Activated T-helper 17 cell treated with anti-CD3 and anti-CD28 coated beads, Interleukin-2, amount 50 U/mL, for 72 hours (primary cell): ENCODE measurements around the gene PADI3. TPM values are rescaled to one million over a fixed set of nuclear protein-coding genes. Genes with fewer than 3 reads are reported as not detected.
"Not testable (repeated sequence)": the region's sequence is repeated elsewhere in the genome, so short reads cannot be mapped to it uniquely, and the experiment has no call there.

ENCODE experiments used
- ATAC-seq: fragments of 150-1000 bp; cut with Tn5 transposase; replicated peaks from 2 replicates; pipeline ENCODE4 v1.10.0; 2021; ENCODE audit warnings: mild to moderate bottlenecking, moderate library complexity
- H3K27ac Mint-ChIP-seq: one replicate; pipeline ENCODE4 v1.8.0; 2022; ENCODE audit warnings: mixed read lengths
- H3K27me3 Mint-ChIP-seq: one replicate; pipeline ENCODE4 v1.8.0; 2022; ENCODE audit warnings: mixed read lengths
- H3K36me3 Mint-ChIP-seq: one replicate; pipeline ENCODE4 v1.8.0; 2022; ENCODE audit warnings: low read depth, mild to moderate bottlenecking, mixed read lengths
- H3K4me1 Mint-ChIP-seq: one replicate; pipeline ENCODE4 v1.8.0; 2022; ENCODE audit warnings: mixed read lengths
- H3K4me3 Mint-ChIP-seq: one replicate; pipeline ENCODE4 v1.8.0; 2022; ENCODE audit warnings: mild to moderate bottlenecking, mixed read lengths
- H3K9me3 Mint-ChIP-seq: one replicate; pipeline ENCODE4 v1.8.0; 2022; ENCODE audit warnings: mixed read lengths
- total RNA-seq, 2 donors: library from RNA; stranded (reverse); gene quantifications; one replicate each; pipeline ENCODE4 v1.2.3, GENCODE V29; 2022

PADI3 gene
- total RNA-seq, 2 donors from 2014 or later = not detected

DNA sequence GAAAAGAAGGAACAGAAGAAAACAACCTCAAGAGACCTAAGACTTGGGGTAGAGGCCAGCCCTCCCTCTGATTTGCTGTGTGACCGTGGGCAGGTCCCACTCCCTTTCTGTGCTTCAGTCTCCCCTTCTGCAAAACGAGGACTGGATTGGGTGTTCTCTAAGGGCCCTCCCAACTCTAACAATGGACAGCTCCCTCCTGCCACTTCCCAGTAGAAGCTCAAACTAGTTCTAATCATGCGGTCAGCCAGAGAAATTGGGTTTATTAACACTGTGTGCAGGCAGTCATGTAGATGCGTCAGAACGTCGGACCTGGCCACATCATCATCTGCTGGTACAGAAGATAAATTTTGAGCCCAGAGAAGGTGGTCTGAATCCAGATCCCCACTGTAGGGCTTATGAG lies 57.5 kb downstream of the PADI3 start:
- ATAC-seq = no peak
- Mint-ChIP-seq H3K36me3 (no peaks in the 10 kb centered on the region), H3K27me3 (peaks cover 36% of the 10 kb centered on the region)

DNA sequence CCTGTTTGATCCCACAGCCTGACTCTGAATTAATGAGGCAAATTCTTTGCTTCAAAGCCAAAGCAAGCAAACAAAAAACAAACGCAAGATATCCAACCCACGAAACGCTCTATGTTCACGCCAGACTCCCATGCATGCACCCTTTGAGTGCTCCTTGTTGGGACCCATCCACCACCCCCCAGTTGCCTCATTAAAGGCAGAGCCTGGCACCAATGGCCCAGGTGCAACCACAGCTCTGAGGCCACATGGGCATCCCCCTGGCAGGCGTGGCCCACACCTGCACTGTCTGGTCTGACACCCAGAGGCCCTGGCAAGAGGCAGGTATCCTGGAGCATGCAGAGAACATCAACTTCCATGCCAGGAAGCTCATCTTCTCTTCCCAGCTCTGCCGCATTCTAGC lies 58.0 kb downstream of the PADI3 start:
- ATAC-seq = no peak
- H3K36me3 Mint-ChIP-seq = no peaks in the 10 kb centered on the region
- peaks cover 8% of the 10 kb centered on the region for H3K9me3 Mint-ChIP-seq
- no peak overlapping the region for H3K27ac Mint-ChIP-seq
- no peak overlapping the region for H3K4me3 Mint-ChIP-seq
- no peaks in the 10 kb centered on the region for H3K4me1 Mint-ChIP-seq
- peaks cover 36% of the 10 kb centered on the region for H3K27me3 Mint-ChIP-seq

More for the DNA sequence above, 57.5 kb downstream of the PADI3 start:
- Mint-ChIP-seq H3K4me3 (no peak overlapping the region), H3K27ac (no peak overlapping the region), H3K4me1 (no peaks in the 10 kb centered on the region), H3K9me3 (peaks cover 10% of the 10 kb centered on the region)

DNA sequence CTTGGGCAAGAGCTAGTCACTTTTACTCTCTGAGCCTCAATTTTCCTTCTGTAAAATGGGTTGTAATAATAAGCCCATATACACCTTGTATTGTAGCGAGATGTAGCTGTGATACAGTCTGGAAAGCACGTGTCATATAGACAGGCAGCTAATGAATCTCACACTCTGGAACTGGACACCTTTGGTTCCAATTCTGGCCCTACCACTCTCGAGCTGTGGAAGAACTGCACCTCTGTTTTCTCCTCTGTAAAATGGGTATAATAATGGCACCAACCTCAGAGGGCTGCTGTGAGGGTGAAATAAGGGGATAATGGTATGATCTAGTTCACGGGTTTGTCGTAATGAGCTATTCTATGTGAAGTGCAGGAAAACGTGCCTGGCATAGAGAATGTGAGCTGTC lies 58.4 kb downstream of the PADI3 start:
- H3K27me3 Mint-ChIP-seq = peaks cover 36% of the 10 kb centered on the region
- H3K4me3 Mint-ChIP-seq = no peak overlapping the region
- no peaks in the 10 kb centered on the region for H3K36me3 Mint-ChIP-seq
- H3K4me1 Mint-ChIP-seq = no peaks in the 10 kb centered on the region
- peaks cover 4% of the 10 kb centered on the region for H3K9me3 Mint-ChIP-seq
- no peak for ATAC-seq
- H3K27ac Mint-ChIP-seq = no peak overlapping the region

DNA sequence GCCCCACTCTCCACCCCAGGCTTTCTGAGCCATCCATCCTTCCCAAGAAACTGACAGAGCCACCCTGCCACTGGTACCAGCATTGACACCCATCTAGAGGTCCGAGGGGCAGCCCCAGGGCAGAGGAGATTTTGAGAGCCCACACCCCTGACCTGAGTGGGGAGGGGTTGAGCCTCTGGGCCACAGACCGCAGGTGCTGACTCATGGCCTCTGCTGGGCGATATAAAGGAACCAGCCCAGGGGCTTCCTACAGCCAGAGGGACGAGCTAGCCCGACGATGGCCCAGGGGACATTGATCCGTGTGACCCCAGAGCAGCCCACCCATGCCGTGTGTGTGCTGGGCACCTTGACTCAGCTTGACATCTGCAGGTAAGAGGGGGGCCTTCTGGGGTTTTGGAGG lies 59.0 kb downstream of the PADI3 start, which contains the start of gene PADI4:
Gene PADI4, plus strand, starts transcription at position 252 of the 400 bp plus-strand sequence. Its CDS starts 26 bp downstream, at position 278.
- peaks cover 1% of the 10 kb centered on the region for H3K9me3 Mint-ChIP-seq
- H3K4me3 Mint-ChIP-seq = no peak within 1 kb of the TSS
- H3K36me3 Mint-ChIP-seq = no peaks in the 10 kb centered on the region
- no peak within 1 kb of the TSS for H3K27ac Mint-ChIP-seq
- peaks cover 38% of the 10 kb centered on the region for H3K27me3 Mint-ChIP-seq
- no peaks in the 10 kb centered on the region for H3K4me1 Mint-ChIP-seq
- ATAC-seq = no peak

DNA sequence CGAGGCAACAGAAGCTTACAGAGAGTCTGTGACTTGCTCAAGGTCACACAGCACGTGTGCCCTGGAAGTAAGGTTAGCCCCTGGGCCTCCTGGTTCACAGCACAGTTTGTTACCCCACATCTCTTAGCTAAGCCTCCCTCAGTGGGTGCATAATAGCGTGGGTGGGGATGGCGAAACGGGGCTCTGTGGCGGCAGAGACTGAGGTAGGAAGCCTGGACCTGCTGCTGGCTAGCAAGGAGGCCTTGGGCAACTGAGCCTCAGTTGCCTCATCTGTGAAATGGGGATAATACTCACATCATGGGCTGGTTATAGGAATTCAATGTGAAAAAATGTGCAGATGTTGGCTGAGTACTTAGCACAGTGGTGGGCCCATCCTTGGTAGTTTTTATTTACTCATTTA lies 59.7 kb downstream of the PADI3 start:
- no peak for ATAC-seq
- H3K9me3 Mint-ChIP-seq = no peaks in the 10 kb centered on the region
- no peak overlapping the region for H3K4me3 Mint-ChIP-seq
- peaks cover 40% of the 10 kb centered on the region for H3K27me3 Mint-ChIP-seq
- no peak overlapping the region for H3K27ac Mint-ChIP-seq
- H3K4me1 Mint-ChIP-seq = no peaks in the 10 kb centered on the region
- no peaks in the 10 kb centered on the region for H3K36me3 Mint-ChIP-seq

DNA sequence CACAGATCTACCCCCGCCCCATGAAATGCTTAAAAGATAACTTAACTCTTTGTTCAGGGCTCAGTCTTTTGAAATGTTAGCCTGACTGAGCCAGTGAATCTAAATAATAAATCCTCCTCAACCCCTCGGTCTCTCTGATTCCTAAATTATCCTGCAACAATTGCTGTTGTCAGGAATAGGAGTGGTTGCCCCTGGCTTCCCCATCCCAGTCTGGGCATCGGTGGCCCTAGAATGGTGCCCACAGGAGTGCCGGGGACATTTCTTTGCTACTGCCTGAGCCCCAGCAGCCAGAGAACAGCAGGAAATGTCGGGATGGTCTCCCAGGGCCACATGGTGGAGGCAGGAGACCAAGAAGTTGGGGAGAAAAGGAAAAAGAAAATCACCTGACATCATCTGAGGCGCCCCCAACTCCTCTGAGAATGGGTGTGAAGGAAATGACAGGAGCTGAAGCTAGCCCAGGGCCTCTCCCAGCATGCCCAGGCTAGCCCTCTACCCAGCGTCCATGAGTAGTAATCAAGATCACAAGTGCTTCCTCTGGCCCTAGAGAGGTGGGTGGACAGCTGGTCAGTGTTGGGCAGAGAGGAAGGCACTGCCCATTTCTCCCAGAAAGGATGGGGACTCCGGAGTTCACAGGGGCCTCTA lies 60.6 kb downstream of the PADI3 start:
- no peak overlapping the region for H3K27ac Mint-ChIP-seq
- H3K27me3 Mint-ChIP-seq = peaks cover 41% of the 10 kb centered on the region
- no peaks in the 10 kb centered on the region for H3K4me1 Mint-ChIP-seq
- H3K4me3 Mint-ChIP-seq = no peak overlapping the region
- no peaks in the 10 kb centered on the region for H3K36me3 Mint-ChIP-seq
- H3K9me3 Mint-ChIP-seq = no peaks in the 10 kb centered on the region
- no peak for ATAC-seq

DNA sequence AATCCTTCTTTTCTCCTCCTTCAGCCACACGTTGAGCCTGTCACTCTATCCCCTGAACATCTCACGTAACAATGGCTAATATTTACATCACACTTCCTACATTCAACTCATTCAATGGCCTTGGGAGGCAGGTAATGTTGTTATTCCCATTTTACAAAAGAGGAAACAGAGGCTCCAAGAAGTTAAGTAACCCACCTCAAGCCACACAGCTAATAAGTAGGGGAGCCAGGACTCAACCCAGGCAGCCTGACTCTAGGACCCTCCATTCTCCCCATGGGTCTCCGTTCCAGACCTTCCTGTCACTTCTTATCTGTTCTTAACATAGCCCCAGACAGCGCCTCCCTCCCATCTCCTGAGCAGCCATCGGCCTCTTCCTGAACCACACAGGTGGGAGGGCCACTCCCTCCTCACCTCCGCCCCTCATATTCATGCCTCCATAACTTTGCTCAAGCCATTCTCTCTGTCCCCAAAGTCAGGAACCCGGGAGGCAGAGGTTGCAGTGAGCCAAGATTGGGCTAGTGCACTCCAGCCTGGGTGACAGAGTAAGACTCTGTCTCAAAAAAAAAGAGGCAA lies 61.3 kb downstream of the PADI3 start:
- no peaks in the 10 kb centered on the region for H3K36me3 Mint-ChIP-seq
- peaks cover 41% of the 10 kb centered on the region for H3K27me3 Mint-ChIP-seq
- H3K4me3 Mint-ChIP-seq = no peak overlapping the region
- H3K4me1 Mint-ChIP-seq = no peaks in the 10 kb centered on the region
- H3K9me3 Mint-ChIP-seq = no peaks in the 10 kb centered on the region
- ATAC-seq = no peak
- H3K27ac Mint-ChIP-seq = peak overlapping the region; percentile 52

DNA sequence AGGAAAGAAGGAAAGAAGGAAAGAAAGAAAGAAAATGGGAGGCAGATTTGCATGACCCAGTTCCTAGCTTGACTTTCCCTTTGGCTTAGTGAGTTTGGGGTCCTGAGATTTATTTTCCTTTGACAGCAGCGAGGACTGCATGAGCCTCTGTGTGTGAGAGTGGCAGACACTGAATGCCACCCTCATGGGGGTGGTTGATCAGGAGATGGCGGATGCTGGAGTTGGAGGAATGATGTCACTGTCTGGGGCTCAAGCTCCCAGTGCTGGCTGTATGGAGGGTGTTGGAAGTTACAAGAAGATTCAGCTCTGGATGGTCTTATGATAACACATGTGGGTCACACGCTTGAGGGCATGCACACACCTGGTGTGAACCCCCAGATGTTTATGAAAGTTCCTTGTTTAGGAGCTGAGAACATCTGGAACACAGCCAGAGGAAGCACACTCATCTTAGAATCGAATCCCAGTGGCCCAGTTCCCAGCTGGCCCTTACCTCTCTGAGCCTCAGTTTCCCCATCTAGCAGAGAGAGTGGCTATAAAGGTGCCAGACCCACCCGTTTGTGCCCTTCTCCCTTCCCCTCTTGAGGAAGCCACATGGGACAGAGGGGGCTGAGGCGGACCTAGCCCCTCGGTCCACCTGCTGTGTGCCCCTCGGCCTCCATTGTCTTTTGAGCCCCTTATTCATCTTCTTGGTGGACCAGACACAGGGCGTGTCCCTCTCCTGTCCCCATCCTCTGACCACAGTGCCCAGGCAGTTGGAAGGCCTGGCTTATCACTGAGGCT lies 64.8 kb downstream of the PADI3 start:
- Mint-ChIP-seq H3K4me1 (no peaks in the 10 kb centered on the region), H3K27me3 (peaks cover 24% of the 10 kb centered on the region), H3K36me3 (no peaks in the 10 kb centered on the region), H3K27ac (no peak overlapping the region), H3K9me3 (no peaks in the 10 kb centered on the region), H3K4me3 (no peak overlapping the region)
- ATAC-seq = no peak

DNA sequence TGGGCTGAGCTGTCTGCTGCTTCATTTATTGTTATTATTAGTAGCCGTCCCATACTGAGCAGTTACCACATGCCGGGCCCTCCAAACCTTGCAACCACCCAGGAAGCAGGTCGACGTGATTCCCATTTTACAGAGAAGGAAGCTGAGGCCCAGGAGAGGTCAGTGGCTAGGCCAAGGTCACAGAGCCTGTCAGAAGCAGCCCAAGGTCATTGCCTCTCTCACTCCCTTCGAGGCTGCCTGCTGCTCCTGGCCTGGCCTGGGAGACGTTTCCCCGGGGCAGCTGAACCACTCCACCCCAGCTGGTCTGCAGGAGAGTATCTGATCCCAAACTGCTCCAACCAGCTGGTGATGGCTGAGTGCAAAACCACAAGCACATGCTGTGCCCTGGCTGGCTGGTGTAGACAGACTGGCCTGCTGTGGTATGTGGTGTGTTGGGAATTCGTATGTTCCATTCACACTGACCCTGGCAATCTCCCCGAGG lies 65.6 kb downstream of the PADI3 start:
- no peak overlapping the region for H3K4me3 Mint-ChIP-seq
- no peaks in the 10 kb centered on the region for H3K4me1 Mint-ChIP-seq
- no peak for ATAC-seq
- no peak overlapping the region for H3K27ac Mint-ChIP-seq
- H3K36me3 Mint-ChIP-seq = no peaks in the 10 kb centered on the region
- no peaks in the 10 kb centered on the region for H3K9me3 Mint-ChIP-seq
- H3K27me3 Mint-ChIP-seq = peaks cover 18% of the 10 kb centered on the region

DNA sequence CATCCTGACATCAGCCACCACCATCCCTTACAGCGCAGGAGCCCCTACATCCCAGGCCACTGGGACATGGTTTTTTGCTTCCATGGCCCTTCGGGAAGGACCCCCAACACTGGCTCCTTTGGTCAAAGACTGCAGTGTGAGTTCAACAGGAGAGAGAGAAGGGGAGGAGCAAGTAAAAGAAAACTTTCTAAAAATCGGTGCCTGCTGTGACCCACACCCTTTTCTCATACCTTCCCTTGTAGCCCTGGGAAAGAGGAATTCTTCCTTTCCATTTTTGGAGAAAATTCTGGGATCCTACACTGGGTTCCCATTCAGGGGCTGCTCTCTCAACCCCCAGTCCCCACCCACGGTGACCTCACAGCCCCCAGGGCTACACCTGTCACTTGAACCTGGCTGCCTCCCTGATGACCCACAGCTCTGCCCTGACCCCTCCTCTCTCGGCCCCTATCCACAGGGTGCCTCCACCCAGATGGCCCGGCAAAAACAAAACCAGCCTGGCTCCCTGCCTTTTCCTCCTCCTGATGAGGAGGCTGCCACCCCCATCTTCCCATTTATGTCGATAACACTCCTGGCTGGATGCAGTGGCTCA lies 66.7 kb downstream of the PADI3 start:
- Mint-ChIP-seq H3K36me3 (no peaks in the 10 kb centered on the region), H3K9me3 (no peaks in the 10 kb centered on the region), H3K27ac (no peak overlapping the region), H3K4me1 (no peaks in the 10 kb centered on the region), H3K27me3 (peaks cover 8% of the 10 kb centered on the region), H3K4me3 (no peak overlapping the region)
- no peak for ATAC-seq

DNA sequence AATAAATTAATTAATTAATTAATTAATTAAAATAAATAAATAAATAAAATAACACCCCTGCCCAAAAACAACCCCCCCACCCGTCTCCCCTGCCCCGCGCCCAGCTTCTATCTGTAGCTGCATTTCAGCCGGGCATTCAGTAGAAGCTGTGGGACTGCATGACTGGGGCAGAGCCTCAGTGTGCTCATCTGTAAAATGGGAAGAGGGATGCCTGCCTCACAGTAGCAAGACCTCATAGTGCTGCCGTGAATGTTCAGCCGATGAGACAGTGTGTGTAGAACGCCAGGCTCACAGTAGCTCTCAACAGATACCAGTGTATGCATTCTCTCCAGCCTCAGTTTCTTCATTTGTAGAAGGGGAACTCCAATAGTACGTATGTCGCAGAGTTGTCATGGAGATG lies 67.8 kb downstream of the PADI3 start:
- H3K4me3 Mint-ChIP-seq = no peak overlapping the region

DNA sequence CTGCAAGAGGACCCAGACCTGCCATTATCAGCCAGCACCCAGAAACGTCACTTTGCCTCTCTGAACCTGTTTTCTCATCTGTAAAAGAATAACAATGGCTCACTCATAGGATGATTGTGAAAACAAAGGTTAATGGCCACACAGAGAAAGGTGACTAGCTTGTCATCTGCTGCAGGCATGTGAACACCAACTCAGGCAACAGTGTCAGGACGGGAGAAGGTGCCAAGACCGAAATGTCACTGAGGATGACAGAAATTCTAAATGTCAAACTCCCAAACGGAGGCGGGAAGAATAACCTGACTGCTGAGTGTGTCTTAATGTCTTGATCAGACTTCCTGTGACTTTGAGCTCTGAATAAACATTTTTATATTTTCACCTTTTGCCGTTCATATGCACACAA lies 69.4 kb downstream of the PADI3 start:
- Mint-ChIP-seq H3K27me3 (peaks cover 8% of the 10 kb centered on the region), H3K36me3 (no peaks in the 10 kb centered on the region), H3K9me3 (no peaks in the 10 kb centered on the region), H3K4me1 (no peaks in the 10 kb centered on the region), H3K4me3 (no peak overlapping the region), H3K27ac (no peak overlapping the region)
- ATAC-seq = no peak

More for the DNA sequence above, 67.8 kb downstream of the PADI3 start:
- Mint-ChIP-seq H3K36me3 (no peaks in the 10 kb centered on the region), H3K27me3 (peaks cover 12% of the 10 kb centered on the region), H3K4me1 (no peaks in the 10 kb centered on the region), H3K9me3 (no peaks in the 10 kb centered on the region), H3K27ac (no peak overlapping the region)
- ATAC-seq = no peak

DNA sequence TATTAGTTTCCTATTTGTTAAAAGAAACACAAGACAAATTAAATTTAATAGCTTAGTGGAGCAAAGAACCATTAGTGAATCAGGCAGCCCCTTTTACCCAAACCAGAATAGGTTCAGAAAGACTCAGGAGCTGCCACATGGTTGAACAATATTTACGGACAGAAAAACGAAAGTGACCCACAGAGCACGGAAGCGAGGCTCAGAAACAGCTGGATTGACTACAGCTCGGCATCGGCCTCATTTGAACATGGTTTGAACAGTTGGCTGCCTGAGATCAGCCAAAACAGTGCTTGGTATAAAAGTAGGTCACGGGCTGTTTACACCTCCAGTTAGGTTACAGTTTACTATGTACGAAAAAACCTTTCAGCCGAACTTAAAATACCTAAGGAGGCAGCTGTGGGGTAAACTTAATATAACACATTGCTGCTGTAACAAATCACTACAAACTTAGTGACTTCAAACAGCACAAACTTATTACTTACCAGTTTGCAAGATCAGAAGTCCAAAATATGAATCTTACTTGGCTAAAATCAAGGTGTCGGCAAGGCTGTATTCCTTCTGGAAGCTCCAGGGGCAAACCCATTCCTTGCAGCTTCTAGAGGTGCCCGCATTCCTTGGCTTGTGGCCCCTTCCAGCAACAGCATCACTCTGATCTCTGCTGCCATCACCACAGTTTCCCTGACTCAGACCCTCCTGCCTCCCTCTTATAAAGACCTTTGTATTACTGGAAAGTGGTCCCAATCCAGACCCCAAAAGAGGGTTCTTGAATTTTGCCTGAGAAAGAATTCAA lies 70.9 kb downstream of the PADI3 start:
- no peak overlapping the region for H3K27ac Mint-ChIP-seq
- no peaks in the 10 kb centered on the region for H3K9me3 Mint-ChIP-seq
- no peaks in the 10 kb centered on the region for H3K4me1 Mint-ChIP-seq
- no peaks in the 10 kb centered on the region for H3K36me3 Mint-ChIP-seq
- H3K27me3 Mint-ChIP-seq = peaks cover 4% of the 10 kb centered on the region
- no peak for ATAC-seq
- no peak overlapping the region for H3K4me3 Mint-ChIP-seq

DNA sequence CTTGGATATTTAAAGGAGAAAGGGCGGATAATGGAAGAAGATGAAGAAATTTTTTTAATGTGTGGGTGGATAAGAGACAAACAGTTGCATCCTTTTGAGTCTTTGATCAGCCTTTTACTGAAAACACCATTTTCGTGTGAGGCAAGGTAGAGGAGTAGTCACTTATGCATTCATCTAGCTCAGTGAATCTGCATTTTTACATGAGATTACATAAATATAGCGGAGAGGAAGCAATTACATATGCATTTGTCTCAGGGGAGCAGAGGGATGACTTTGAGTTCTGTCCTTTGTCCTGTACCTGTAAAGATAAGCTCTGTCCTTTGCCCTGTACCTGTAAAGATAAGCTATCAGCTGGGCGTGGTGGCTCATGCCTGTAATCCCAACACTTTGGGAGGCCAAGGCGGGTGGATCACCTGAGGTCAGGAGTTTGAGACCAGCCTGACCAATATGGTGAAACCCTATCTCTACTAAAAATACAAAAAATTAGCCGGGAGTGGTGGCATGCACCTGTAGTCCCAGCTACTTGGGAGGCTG lies 73.0 kb downstream of the PADI3 start:
- ATAC-seq, H3K4me1 Mint-ChIP-seq, H3K36me3 Mint-ChIP-seq, H3K27ac Mint-ChIP-seq, H3K4me3 Mint-ChIP-seq, H3K27me3 Mint-ChIP-seq, H3K9me3 Mint-ChIP-seq: not testable (repeated sequence)
